GM21786 (cell line): ENCODE measurements around the gene TCF7L2.

ENCODE experiments used
- ATAC-seq: cut with Tn5 transposase; IDR thresholded peaks from one replicate; pipeline ENCODE4 v1.9.1; 2021; ENCODE audit not compliant: unreplicated experiment

The TCF7L2 gene

DNA sequence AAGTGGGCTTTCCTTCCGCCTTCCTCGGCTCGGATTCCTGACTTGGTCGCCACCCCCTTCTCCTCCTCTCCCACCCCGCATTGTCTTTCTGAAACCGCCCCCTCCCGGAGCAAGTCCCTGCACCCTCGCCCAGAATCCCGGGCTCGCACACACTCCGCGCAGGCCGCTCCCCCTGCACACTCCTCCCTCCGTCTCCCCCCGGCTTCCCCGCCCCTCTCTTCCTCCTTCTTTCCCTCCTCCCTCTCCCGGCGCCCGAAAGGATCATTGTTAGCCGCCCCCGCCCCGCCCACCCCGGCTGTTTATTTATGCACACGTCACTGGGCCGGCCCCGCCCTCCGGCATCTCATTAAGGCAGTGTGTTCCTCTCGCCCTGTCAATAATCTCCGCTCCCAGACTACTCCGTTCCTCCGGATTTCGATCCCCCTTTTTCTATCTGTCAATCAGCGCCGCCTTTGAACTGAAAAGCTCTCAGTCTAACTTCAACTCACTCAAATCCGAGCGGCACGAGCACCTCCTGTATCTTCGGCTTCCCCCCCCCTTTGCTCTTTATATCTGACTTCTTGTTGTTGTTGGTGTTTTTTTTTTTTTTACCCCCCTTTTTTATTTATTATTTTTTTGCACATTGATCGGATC, at the start of gene TCF7L2:
Gene TCF7L2, plus strand, starts transcription at position 373 of the 633 bp plus-strand sequence. CDS start 510 bp downstream, outside the sequence.
- peak; percentile 64 for ATAC-seq

DNA sequence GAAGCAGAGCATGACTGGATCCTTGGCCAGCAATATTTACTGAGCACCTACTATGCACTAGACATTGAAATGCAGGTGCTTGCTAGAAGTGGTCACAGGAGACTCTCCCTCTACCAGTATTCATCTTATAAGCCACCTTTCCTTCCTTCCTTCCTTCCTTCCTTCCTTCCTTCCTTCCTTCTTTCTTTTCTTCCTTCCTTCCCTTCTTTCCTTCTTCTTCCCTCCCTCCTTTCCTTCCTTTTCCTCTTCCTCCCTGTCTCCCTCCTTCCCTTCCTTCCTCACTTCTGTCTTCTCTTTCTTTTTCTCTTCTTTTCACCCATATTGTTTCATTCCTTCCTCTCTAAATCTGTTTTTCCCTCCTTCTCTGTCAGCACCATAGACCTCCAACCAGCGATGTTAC, 47.3 kb upstream of the TCF7L2 start:
- no peak for ATAC-seq

DNA sequence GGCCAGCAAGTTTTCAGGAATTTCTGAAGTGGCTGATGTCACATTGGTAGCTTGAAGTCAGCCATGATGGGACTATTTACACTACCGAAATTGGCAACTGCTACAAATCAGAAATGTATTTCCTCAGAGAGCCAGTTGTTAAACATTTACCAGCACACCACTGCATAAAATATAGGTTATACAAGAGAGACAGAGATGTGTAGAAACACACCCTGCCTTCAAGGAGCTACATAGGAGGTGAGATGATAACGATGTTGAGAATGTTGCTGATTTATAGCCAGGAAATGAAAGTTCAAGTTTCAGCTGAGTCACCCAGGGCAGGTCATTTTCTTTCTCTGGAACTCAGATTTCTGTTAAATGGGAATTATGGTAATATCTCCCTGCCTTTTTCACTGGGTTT, 46.0 kb upstream of the TCF7L2 start:
- no peak for ATAC-seq

GRCh38 chr10:112906945-112907344, 43.1 kb upstream of the TCF7L2 start:
- ATAC-seq: no peak

DNA sequence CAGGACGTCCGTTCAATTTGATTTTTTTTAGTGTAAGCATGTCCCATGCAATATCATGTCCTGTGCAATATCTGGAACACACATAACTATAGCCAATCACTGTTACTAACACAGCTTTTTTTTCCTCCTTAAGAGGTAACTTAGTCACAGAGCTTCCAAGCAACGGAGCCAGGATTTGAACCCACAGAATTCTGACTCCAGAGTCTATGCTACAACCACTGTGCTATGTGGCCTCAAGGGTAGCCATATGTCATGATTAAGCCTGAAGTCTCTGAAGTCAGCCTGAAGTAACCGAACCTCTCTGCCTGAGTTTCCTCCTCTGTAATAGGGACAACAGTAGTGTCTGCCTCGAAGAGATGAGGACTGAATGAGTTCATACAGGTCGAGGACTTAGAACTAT, 42.2 kb upstream of the TCF7L2 start:
- ATAC-seq: no peak

GRCh38 chr10:112911206-112911605, 38.8 kb upstream of the TCF7L2 start:
- ATAC-seq: no peak

- ATAC-seq: no peak
Measured at GRCh38 chr10:112912410-112912928, 37.6 kb upstream of the TCF7L2 start.

- ATAC-seq: no peak
Measured at GRCh38 chr10:112913255-112913654, 36.8 kb upstream of the TCF7L2 start.

GRCh38 chr10:112913661-112914287, 36.3 kb upstream of the TCF7L2 start:
- ATAC-seq: no peak

DNA sequence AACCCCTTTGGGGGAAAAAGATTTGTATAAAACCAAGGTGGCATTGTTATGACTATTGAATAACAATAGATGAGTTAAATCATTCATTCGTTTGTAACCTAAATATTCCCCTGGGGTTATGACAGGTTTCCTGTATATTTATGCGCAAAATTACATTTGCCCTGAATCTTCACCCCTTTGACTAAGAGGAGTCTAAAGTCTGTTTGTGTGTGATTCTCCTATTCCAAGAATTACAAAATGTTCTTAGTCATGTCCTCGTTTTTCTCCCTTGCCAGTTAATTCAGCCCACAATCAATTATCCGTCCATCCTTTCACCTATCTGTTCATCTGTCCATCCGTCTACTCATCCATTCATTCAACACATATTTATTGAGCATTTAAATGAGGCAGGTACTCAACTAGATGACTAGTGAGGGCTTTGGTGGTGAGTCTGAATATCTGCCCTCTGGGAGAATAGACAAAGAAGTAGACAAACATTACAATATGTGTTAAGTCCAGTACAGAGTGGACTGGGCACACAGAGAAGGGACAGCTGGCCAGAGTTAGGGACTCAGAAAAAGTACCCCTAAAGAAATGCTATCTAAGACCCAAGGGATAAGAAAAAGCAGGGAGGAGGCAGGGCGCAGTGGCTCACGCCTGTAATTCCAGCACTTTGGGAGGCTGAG, 35.6 kb upstream of the TCF7L2 start:
- no peak for ATAC-seq

GRCh38 chr10:112915590-112916572, 34.2 kb upstream of the TCF7L2 start:
- ATAC-seq: peak; percentile 58

DNA sequence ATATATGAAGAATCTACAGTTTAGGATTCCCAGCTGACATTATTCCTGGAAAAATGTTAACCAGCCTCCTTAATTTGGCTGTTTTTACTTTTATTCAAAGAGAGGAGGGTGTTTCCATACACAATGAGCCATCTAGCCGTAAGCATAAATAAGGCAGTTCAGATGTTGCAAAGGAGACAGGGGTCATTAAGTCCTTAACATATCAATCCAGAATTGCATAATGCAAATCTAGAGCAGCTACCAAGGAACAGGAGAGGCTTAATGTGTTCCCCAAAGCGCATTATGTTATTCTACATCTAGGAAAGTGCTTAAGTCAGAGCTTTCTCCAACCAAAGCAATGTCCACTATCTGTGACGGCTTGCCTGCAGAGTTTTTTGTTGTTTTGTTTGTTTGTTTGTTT, 32.4 kb upstream of the TCF7L2 start:
- no peak for ATAC-seq

- ATAC-seq: no peak
Measured at GRCh38 chr10:112918771-112919170, 31.3 kb upstream of the TCF7L2 start.

DNA sequence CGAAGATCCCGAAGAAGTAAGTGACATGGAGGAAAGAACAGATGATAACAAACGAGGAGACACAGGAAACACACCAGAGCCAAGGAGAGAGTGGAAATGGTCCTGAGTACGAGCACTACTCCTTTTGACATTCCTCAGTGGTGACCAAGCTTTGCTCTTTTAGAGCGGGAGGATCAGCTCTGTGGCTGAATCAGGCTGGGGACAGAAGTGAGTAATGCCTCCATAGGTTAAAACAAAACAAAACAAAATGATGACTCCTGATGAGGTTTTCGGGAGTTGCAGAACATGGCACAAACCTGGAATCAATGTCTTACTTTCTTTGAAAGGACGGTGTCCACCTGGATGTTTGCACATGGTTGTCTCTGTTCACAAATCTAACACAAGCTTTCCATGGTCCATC, 30.3 kb upstream of the TCF7L2 start:
- no peak for ATAC-seq

- no peak for ATAC-seq
Measured at GRCh38 chr10:112926906-112927688, 22.9 kb upstream of the TCF7L2 start.

DNA sequence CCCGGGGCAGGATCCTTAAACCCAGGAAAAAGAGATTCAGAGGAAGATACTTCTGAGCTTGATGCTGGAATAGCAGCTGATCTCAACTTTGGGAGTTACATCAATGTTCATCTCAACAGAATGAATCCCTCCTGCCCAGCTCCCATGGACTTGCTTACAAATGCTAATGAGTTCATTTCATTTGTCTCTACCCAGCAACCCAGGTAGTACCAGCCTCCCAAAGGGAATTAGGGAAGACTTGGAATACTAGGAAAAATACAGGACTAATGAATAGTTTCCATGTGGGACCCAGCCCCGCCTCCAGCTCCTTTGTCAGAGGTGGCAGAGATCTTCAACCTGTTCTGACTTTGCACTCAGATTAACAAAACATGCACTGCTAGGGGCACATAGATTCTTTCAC, 22.1 kb upstream of the TCF7L2 start:
- no peak for ATAC-seq

DNA sequence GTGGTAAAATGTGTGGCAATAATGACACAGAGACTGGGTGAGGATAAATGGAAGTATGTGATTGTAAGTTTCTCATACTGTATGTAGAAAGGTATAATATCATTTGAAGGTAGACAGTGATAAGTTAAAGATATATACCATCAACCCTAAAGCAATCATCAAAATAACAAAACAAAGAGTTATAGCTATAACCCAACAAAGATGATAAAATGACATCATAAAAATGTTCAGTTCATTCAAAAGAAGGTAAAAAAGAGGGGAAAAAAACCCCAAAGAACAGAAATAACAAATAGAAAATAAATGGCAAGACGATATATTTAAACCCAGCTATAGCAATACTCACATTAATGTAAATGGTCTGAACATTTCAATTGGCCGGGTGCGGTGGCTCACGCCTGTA, 17.4 kb upstream of the TCF7L2 start:
- ATAC-seq: no peak

- ATAC-seq: no peak
Measured at GRCh38 chr10:112934193-112934592, 15.9 kb upstream of the TCF7L2 start.

GRCh38 chr10:112938808-112939482, 11.1 kb upstream of the TCF7L2 start:
- no peak for ATAC-seq

- no peak for ATAC-seq
Measured at GRCh38 chr10:112945811-112946210, 4.2 kb upstream of the TCF7L2 start.
